ENCODE results near the gene LRRC2.

LRRC2 gene

GRCh38 chr3:46566040-46566641 is at the start of gene LRRC2:
Gene LRRC2 (minus strand): TSS chr3:46566302. CDS start chr3:46551591, 14,711 bp downstream.
- Histone ChIP-seq H3K36me3 (ENCODE audit: insufficient read depth, low read length) (no peaks in the 10 kb centered on the region), H3K9ac (ENCODE audit: insufficient read length) (no peak within 1 kb of the TSS), H3K4me3 (no peak within 1 kb of the TSS), H3K27ac (no peak within 1 kb of the TSS), H3K9me3 (ENCODE audit: low read depth, low read length) (no peaks in the 10 kb centered on the region)
- DNase-seq (ENCODE audit: low read depth, low spot score) = no peak
- TF ChIP-seq EZH2 (IDR thresholded peaks at IDR 0.05) (no peak), FOXP2 (optimal IDR thresholded peaks at IDR 0.05; ENCODE audit: control extremely low read depth, extremely low read length, insufficient read depth) (no peak)

- TF ChIP-seq EZH2 (IDR thresholded peaks at IDR 0.05) (no peak), POLR2AphosphoS5 (IDR thresholded peaks at IDR 0.05; ENCODE audit: borderline replicate concordance, low read depth, low read length) (no peak), FOXP2 (optimal IDR thresholded peaks at IDR 0.05; ENCODE audit: control extremely low read depth, extremely low read length, insufficient read depth) (no peak)
- Histone ChIP-seq H3K9ac (ENCODE audit: insufficient read length) (no peak overlapping the region), H3K4me3 (no peak overlapping the region), H3K9me3 (ENCODE audit: low read depth, low read length) (no peaks in the 10 kb centered on the region), H3K36me3 (ENCODE audit: insufficient read depth, low read length) (no peaks in the 10 kb centered on the region), H3K27ac (no peak overlapping the region)
- no peak for DNase-seq (ENCODE audit: low read depth, low spot score)
Observed at GRCh38 chr3:46615050-46615775, 49.1 kb upstream of the LRRC2 start.

- no peak overlapping the region for H3K4me3 ChIP-seq
- H3K36me3 ChIP-seq (ENCODE audit: insufficient read depth, low read length) = no peaks in the 10 kb centered on the region
- TF ChIP-seq POLR2AphosphoS5 (IDR thresholded peaks at IDR 0.05; ENCODE audit: borderline replicate concordance, low read depth, low read length) (no peak), EZH2 (IDR thresholded peaks at IDR 0.05) (no peak), FOXP2 (optimal IDR thresholded peaks at IDR 0.05; ENCODE audit: control extremely low read depth, extremely low read length, insufficient read depth) (no peak)
- H3K9ac ChIP-seq (ENCODE audit: insufficient read length) = no peak overlapping the region
- no peak overlapping the region for H3K27ac ChIP-seq
- H3K9me3 ChIP-seq (ENCODE audit: low read depth, low read length) = no peaks in the 10 kb centered on the region
- no peak for DNase-seq (ENCODE audit: low read depth, low spot score)
Observed at GRCh38 chr3:46614431-46614830, 48.3 kb upstream of the LRRC2 start.

- Histone ChIP-seq H3K27ac (no peak overlapping the region), H3K9ac (ENCODE audit: insufficient read length) (no peak overlapping the region), H3K4me3 (no peak overlapping the region), H3K9me3 (ENCODE audit: low read depth, low read length) (no peaks in the 10 kb centered on the region), H3K36me3 (ENCODE audit: insufficient read depth, low read length) (no peaks in the 10 kb centered on the region)
- TF ChIP-seq FOXP2 (optimal IDR thresholded peaks at IDR 0.05; ENCODE audit: control extremely low read depth, extremely low read length, insufficient read depth) (no peak), EZH2 (IDR thresholded peaks at IDR 0.05) (no peak), POLR2AphosphoS5 (IDR thresholded peaks at IDR 0.05; ENCODE audit: borderline replicate concordance, low read depth, low read length) (no peak)
- DNase-seq (ENCODE audit: low read depth, low spot score) = no peak
Observed at GRCh38 chr3:46613313-46614005, 47.4 kb upstream of the LRRC2 start.

GRCh38 chr3:46612324-46612723 is 46.2 kb upstream of the LRRC2 start, which contains the start of gene FAM240A:
Gene FAM240A (plus strand): TSS chr3:46612525. CDS start chr3:46612684, 159 bp downstream.
- H3K27ac ChIP-seq = no peak within 1 kb of the TSS
- TF ChIP-seq EZH2 (IDR thresholded peaks at IDR 0.05) (no peak), FOXP2 (optimal IDR thresholded peaks at IDR 0.05; ENCODE audit: control extremely low read depth, extremely low read length, insufficient read depth) (no peak), POLR2AphosphoS5 (IDR thresholded peaks at IDR 0.05; ENCODE audit: borderline replicate concordance, low read depth, low read length) (no peak)
- H3K9me3 ChIP-seq (ENCODE audit: low read depth, low read length) = no peaks in the 10 kb centered on the region
- no peak for DNase-seq (ENCODE audit: low read depth, low spot score)
- no peaks in the 10 kb centered on the region for H3K36me3 ChIP-seq (ENCODE audit: insufficient read depth, low read length)
- H3K9ac ChIP-seq (ENCODE audit: insufficient read length) = no peak within 1 kb of the TSS
- H3K4me3 ChIP-seq = no peak within 1 kb of the TSS

- H3K9ac ChIP-seq (ENCODE audit: insufficient read length) = no peak overlapping the region
- no peak for TF ChIP-seq POLR2AphosphoS5 (IDR thresholded peaks at IDR 0.05; ENCODE audit: borderline replicate concordance, low read depth, low read length)
- no peak for TF ChIP-seq EZH2 (IDR thresholded peaks at IDR 0.05)
- TF ChIP-seq FOXP2 (optimal IDR thresholded peaks at IDR 0.05; ENCODE audit: control extremely low read depth, extremely low read length, insufficient read depth) = no peak
- no peaks in the 10 kb centered on the region for H3K36me3 ChIP-seq (ENCODE audit: insufficient read depth, low read length)
- H3K9me3 ChIP-seq (ENCODE audit: low read depth, low read length) = no peaks in the 10 kb centered on the region
- DNase-seq (ENCODE audit: low read depth, low spot score) = no peak
- no peak overlapping the region for H3K27ac ChIP-seq
- no peak overlapping the region for H3K4me3 ChIP-seq
Observed at GRCh38 chr3:46609944-46610722, 44.0 kb upstream of the LRRC2 start.

GRCh38 chr3:46609212-46609721 is 43.2 kb upstream of the LRRC2 start:
- TF ChIP-seq FOXP2 (optimal IDR thresholded peaks at IDR 0.05; ENCODE audit: control extremely low read depth, extremely low read length, insufficient read depth) (no peak), EZH2 (IDR thresholded peaks at IDR 0.05) (no peak), POLR2AphosphoS5 (IDR thresholded peaks at IDR 0.05; ENCODE audit: borderline replicate concordance, low read depth, low read length) (no peak)
- no peaks in the 10 kb centered on the region for H3K9me3 ChIP-seq (ENCODE audit: low read depth, low read length)
- DNase-seq (ENCODE audit: low read depth, low spot score) = no peak

More at GRCh38 chr3:46609212-46609721, 43.2 kb upstream of the LRRC2 start:
- H3K36me3 ChIP-seq (ENCODE audit: insufficient read depth, low read length) = no peaks in the 10 kb centered on the region
- H3K4me3 ChIP-seq = no peak overlapping the region
- H3K27ac ChIP-seq = no peak overlapping the region
- no peak overlapping the region for H3K9ac ChIP-seq (ENCODE audit: insufficient read length)

Data from SK-N-MC (cell line).